Brain microvascular endothelial cell (primary cell): Measurements from ENCODE around the gene PADI6.

Experiments used
- DNase-seq: peaks from one replicate; pipeline ENCODE4 v3.0.0-alpha.2; 2020
- H3K27ac ChIP-seq: fragments of 250-450 bp; sonication (Bioruptor Pico); 2 replicates; pipeline ENCODE4 v1.5.1; 2020; ENCODE audit warnings: mild to moderate bottlenecking, moderate library complexity
- H3K27me3 ChIP-seq: fragments of 250-450 bp; sonication (Bioruptor Pico); replicated peaks from 2 replicates; pipeline ENCODE4 v1.5.1; 2020; ENCODE audit warnings: mild to moderate bottlenecking
- H3K36me3 ChIP-seq: fragments of 250-450 bp; sonication (Bioruptor Pico); replicated peaks from 2 replicates; pipeline ENCODE4 v1.5.1; 2020; ENCODE audit warnings: mild to moderate bottlenecking
- H3K4me3 ChIP-seq: 2 replicates; pipeline ENCODE4 v1.5.1; 2011; ENCODE audit warnings: low read depth, mild to moderate bottlenecking, control low read depth, low read length, moderate library complexity
- CTCF ChIP-seq: IDR thresholded peaks from 2 replicates; pipeline ENCODE4 v1.5.1; 2011; ENCODE audit warnings: low read depth, mild to moderate bottlenecking, moderate library complexity, low read length, control low read depth, inconsistent platforms; ENCODE audit errors: missing control alignments
- in situ Hi-C: cut with HindIII; loops from 2 replicates; pipeline ENCODE4 v1.10.0; 2017; ENCODE audit warnings: low sequenced_read_pairs, low pct_ligation_motif_present

PADI6 gene

GRCh38 chr1:17360272-17360956 lies 11.6 kb upstream of the PADI6 start:
- no peaks in the 10 kb centered on the region for H3K27me3 ChIP-seq
- in situ Hi-C loops = no loop called here
- no peak overlapping the region for H3K4me3 ChIP-seq
- no peak for DNase-seq
- no peaks in the 10 kb centered on the region for H3K36me3 ChIP-seq
- TF ChIP-seq CTCF = no peak
- no peak overlapping the region for H3K27ac ChIP-seq

- H3K4me3 ChIP-seq = no peak overlapping the region
- in situ Hi-C loops = no loop called here
- H3K27ac ChIP-seq = no peak overlapping the region
- DNase-seq = no peak
- no peak for TF ChIP-seq CTCF
- no peaks in the 10 kb centered on the region for H3K36me3 ChIP-seq
- no peaks in the 10 kb centered on the region for H3K27me3 ChIP-seq
Measured at GRCh38 chr1:17361687-17362086, 10.3 kb upstream of the PADI6 start.

- DNase-seq = no peak
- no peaks in the 10 kb centered on the region for H3K36me3 ChIP-seq
- peaks cover 2% of the 10 kb centered on the region for H3K27me3 ChIP-seq
- no peak overlapping the region for H3K27ac ChIP-seq
- in situ Hi-C loops = no loop called here
- H3K4me3 ChIP-seq = no peak overlapping the region
- no peak for TF ChIP-seq CTCF
Measured at GRCh38 chr1:17363351-17363750, 8.6 kb upstream of the PADI6 start.

- no peak for DNase-seq
- H3K27me3 ChIP-seq = peaks cover 2% of the 10 kb centered on the region
- no peak overlapping the region for H3K27ac ChIP-seq
- in situ Hi-C loops = no loop called here
- H3K4me3 ChIP-seq = no peak overlapping the region
- H3K36me3 ChIP-seq = no peaks in the 10 kb centered on the region
- TF ChIP-seq CTCF = no peak
Measured at GRCh38 chr1:17363771-17364170, 8.2 kb upstream of the PADI6 start.

- in situ Hi-C loops = no loop called here
- no peak overlapping the region for H3K4me3 ChIP-seq
Measured at GRCh38 chr1:17365293-17365692, 6.7 kb upstream of the PADI6 start.

More at GRCh38 chr1:17365293-17365692, 6.7 kb upstream of the PADI6 start:
- Histone ChIP-seq H3K36me3 (no peaks in the 10 kb centered on the region), H3K27ac (no peak overlapping the region), H3K27me3 (peaks cover 2% of the 10 kb centered on the region)
- TF ChIP-seq CTCF = no peak
- DNase-seq = no peak
